NK-92 (cell line): ENCODE measurements around the gene EXD2.
"Not testable (repeated sequence)": the region's sequence is repeated elsewhere in the genome, so short reads cannot be mapped to it uniquely, and the experiment has no call there.

ENCODE experiments used
- DNase-seq: peaks from one replicate; lab custom pipeline; 2025; ENCODE audit not compliant: unreplicated experiment; lab: John Stamatoyannopoulos, UW

The EXD2 gene

DNA sequence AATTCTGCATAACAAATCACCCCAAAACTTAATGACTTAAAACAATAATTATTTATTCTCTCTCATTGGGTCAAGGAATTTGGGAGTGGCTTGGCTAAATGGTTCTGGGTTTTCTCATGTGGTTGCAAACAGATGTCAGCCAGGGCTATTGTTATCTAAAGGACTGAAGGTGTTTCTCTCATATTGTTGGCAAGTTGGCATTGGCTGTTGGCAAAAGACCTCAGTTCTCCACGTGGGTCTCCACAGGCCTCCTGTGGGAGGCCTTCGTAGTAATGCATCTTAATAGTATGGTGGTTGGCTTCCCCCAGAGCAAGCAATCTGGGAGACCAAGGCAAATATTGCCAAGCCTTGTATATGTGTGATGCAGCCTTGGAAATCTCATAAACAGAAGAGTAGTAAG is 83.0 kb downstream of the EXD2 start:
- DNase-seq = no peak

DNA sequence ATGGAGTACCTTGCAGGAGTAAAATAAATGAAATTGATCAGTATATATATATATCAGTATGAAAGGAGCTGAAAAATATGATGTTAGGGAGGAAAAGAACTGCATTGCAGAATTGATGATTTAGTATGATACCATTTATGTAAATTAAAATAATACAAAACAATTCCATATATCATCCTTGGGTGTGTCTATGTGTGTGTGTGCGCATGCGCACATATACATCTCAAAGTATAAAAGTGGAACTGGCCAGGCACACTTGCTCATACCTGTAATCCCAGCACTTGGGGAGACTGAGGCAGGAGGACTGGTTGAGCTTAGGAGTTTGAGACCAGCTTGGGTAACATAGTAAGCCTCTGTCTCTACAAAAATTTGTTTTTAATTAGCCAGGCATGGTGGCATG is 84.0 kb downstream of the EXD2 start:
- DNase-seq = no peak

DNA sequence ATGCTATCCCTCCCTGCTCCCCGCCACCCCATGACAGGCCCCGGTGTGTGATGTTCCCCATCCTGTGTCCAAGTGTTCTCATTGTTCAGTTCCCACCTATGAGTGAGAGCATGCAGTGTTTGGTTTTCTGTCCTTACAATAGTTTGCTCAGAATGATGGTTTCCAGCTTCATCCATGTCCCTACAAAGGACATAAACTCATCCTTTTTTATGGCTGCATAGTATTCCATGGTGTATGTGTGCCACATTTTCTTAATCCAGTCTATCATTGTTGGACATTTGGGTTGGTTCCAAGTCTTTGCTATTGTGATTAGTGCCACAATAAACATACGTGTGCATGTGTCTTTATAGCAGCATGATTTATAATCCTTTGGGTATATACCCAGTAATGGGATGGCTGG is 86.1 kb downstream of the EXD2 start:
- not testable (repeated sequence) for DNase-seq

DNA sequence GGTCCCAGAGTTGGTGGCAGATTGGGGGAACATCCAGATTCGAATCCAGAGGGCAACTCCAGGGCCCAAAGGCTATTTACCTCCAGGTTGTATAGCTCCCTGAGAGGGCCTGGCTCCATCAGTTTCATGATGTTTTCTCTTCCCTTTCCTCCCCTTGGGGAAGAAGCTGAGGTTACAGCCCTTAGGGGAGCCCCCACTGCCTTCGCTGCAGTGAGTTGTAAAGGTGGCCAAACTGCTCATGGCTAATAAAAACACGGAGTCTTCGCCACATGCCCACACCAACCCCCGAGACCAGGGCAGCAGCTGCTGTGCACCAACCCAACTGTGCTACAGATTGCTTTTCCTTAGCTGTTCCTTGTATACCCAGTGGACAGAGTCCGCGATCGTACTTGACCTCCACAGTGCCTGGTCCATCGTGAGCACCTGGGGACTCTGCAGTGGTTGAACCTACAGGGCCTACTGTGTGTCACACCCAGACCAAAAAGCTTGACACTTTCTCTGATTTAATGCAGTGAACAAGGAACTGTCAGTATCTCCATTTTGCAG is 89.5 kb downstream of the EXD2 start:
- no peak for DNase-seq

DNA sequence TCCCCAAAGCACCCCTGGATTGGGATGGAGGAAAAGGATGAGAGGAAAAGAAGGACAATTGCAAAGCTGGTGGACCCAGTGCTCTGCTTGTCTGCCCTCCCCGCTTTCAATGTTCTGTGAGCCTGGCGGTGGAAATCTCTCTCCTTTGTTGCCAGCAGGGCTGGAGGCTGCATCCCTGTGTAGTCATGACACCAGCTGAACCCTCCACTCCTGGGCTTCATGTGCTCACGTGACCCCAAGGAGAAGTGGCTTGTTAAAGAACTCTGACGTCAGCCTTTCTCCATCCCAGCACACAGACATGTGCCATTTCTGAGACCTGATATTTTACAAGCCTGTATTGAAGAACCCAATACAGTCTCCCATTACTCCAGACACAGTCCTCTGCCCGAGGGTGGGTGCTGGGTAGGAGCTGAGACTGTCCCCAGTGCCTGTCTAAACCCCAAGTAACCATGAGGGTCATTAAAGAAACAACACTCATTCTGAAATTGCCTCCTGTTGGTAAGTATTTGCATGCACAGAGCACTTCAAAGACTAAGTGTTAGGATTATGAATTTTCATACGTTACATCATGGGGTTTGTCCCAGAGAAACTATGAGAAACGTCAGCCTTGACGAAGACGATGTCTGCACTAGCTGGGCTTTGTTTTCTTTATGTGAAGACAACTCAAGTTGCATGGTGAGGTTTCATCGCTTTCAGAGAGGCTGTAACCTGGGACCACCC is 90.3 kb downstream of the EXD2 start:
- DNase-seq = no peak

DNA sequence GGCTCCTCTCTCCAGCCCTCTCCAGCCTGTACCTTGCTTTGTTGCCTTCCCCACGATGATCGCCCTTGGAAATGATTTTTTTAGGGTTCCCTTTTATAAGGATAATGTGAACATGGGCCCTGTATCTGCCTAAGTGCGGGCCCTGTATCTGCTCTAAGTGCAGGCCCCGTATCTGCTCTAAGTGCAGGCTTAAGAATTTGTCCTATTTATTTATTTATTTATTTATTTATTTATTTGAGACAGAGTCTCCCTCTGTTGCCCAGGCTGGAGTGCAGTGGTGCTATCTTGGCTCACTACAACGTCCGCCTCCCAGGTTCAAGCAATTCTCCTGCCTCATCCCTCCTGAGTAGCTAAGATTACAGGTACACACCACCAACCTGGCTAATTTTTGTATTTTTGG is 91.2 kb downstream of the EXD2 start:
- DNase-seq = no peak

DNA sequence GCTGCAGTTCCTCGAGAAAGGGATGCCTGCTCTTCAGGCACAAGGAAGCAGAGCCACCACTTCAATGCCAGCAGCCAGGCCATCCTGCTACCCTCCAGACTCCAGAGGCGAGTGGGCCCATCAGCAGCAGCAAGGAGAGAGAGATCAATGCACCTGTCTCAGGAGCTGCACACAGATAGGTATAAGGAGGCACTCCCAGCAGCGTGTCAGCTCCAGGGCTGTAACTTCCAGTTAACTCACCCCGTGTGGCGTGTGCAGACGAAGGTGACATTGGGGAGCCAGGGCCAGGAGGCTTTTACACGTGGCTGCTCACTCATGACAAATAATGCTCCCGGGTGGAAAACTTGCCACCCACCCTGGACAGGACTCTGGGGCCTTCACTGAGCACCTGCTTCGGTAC is 92.9 kb downstream of the EXD2 start:
- DNase-seq = no peak

DNA sequence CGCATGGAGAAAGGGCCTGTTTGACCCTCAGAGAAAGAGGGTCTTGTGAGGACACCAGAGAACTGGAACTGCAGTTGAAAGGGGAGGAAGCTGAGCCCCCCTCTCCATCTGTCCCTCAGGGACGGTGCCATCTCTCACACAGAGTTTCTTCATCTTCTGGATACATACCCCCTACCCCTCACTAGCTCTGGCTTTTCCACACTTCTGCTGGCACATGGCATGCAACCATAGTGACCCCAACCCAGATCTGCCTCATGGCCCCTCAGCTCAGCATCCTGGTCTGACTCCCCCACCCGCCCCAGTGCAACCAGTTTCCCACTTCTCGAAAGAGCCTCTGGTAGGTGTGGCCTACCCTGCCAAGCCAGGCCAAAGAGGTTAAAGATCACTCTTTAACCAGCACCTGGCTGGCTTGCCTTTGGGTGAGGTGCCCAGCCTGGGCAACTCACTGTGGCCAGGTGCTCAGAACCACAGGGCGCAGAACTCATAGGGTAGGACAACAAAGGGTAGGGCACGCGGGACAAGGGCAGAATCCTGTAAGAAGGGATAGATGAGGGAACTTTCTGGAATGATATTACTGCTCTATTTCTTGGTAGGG is 94.5 kb downstream of the EXD2 start:
- no peak for DNase-seq

DNA sequence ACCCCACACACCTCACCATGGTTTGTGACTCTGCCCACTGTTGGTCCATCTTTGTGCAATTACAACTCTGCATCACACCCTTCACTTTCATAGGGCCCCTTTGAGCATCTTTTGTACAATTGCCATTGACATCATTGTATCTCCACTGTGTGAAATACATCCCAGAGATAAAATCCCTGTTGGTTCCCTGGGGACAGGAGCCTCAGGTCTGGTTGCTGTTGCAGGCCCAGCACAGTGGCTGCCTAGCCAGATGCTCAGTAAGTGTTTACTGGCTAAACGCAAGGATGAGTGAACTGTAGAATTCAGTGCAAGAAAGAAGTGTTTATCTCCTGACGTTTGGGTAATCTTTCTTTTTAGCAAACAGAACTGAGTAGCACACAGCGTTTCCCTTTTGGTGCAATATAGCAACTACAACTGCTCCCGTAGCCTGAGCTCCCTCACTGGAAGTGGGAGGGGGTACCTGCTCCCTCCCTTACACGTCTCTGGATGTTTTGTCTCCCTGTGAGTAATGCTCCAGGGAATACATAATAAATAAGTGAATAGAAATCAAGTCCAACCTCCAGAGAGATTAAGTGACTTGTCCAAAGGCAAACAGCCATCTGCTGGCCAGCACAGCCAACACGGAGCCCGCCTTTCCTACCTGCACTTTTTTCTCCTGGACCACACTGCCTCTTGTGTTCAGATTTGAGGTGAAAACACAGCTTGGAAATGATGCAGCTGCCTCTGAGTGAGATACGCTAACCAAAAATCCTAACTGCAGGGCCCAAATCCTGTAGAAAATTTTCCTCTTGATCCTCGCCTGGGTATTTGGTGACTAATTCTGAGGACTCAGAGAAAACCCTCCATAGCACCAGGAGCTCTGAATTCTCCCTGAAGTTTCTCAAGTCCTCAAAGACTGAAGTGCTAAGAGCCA is 96.1 kb downstream of the EXD2 start:
- DNase-seq = no peak

DNA sequence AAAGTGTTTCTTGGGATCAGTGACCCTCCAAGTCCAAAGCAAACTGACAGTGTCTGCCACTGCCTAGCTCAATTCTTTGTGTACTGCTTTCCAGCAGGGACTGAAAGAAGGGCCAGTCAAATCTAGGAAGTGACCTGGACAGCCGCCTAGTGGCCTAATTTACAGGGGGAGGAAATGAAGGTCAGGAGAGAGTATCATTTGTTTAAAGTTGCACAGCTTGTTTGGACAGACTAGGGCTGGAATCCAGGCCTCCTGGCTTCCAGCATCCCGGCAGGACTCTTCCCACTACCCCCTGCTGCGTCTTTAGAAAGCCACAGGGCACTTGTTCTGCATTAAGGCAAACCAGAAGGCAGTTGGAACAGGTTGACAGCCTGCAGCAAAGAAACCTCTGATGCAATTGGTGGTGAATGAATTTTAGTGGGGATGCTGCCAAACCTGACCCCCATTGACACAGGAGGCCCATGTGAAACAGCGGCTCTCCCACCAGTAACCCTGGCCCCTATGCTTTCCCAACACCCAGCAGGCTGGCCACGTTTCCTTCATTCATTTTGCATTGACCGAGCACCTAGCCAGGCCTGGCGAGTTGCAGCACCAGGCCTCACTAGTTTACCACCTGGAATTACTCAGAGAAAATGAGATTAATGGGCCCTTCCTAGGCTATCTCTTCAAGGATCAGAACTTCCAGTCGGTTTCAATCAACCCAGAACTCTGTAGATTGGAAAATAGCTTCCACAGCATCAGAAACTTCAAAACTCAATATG is 96.9 kb downstream of the EXD2 start:
- DNase-seq = no peak

DNA sequence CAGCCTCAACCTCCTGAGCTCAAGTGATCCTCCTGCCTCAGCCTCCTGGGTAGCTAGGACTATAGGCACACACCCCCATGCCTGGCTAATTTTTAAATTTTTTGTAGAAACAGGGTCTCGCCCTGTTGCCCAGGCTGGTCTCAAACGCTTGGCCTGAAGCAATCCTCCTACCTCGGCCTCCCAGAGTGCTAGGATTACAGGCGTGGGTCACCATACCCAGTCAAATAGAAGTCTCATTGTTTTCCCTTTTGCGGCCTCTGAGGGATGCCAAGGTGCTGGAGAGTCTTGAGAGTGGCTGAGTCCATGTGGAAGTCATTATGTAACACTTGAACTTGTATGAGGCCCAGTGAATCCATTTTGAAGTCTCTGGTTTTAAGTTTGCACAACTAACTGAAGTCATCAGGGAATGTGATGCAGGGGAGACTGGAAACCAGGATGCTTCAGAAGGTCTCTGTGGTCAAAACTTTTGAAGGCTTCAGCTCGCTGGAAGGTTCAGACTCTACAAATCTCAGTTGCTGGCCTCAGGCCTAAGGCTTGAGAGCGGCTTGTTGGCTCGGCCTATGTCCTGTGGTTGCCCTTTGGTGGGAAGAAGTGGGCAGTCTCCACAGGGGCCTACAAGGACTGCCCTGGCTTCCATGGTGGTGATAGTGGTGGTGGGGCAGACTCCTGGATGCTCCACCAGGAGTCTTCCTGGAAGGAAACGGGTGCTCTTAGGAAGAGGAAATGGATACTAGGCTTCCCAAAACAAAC is 97.8 kb downstream of the EXD2 start:
- DNase-seq = no peak

DNA sequence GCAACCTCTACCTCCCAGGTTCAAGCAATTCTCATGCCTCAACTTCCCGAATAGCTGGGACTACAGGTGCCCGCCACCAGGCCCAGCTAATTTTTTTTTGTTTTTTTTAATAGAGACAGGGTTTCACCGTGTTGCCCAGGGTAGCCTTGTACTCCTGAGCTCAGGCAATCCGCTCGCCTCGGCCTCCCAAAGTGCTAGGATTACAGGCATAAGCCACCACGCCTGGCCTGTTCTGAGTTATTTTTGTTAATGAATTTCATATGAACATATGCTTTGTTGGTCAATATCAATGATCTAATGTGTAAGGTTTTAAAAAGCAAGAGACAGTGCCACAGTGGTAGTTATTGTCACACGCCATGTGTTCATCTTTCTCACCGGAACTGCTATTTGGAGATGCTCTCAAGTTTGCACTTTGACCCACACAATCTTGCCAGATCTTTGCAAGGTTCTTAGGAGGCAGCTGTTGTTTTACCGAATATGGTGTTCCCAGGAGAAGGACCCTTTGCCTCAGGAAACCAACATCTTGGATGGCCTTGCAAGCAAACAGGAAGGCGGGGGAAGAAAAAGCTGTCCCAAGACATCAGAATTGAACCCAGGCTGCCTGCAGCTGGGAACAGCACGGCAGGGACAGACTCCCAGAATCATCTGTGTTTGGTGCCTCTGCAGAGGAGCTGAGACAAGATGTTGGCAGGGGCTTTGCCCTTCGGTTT is 98.7 kb downstream of the EXD2 start:
- no peak for DNase-seq

DNA sequence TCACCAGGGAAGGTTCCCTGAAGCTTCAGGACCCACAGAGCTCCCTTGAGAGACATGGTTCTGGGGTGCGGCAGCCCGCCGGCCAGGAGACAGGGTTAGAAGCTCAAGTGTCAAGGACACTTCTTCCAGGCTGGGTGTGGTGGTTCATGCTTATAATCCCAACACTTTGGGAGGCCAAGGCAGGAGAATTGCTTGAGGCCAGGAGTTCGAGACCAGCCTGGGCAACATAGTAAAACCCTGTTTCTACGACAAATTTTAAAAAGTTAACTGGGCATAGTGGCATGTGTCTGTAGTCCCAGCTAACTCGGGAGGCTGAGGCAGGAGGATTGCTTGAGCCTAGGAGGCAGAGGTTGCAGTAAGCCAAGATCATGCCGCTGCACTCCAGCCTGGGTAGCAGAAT is 99.6 kb downstream of the EXD2 start:
- not testable (repeated sequence) for DNase-seq

DNA sequence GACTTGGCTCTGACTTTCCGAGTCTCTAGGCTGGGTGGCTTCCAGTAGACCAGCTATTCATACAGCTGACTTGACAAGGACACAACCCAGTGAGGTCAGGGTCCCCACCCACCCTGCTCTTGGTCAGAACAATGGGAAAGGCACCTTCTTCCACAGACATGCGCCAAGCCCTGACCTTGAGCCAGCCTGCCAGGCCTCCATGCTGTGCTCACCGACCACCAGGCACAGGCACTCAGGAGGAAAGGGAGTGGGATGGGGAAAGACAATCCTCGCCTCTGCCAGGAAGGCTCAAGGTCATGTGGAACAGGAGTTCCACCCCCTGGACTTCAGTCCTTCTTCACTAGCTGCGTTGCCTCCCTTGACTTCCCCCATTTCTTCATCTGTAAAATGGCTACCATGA is 100.1 kb downstream of the EXD2 start:
- DNase-seq = no peak

DNA sequence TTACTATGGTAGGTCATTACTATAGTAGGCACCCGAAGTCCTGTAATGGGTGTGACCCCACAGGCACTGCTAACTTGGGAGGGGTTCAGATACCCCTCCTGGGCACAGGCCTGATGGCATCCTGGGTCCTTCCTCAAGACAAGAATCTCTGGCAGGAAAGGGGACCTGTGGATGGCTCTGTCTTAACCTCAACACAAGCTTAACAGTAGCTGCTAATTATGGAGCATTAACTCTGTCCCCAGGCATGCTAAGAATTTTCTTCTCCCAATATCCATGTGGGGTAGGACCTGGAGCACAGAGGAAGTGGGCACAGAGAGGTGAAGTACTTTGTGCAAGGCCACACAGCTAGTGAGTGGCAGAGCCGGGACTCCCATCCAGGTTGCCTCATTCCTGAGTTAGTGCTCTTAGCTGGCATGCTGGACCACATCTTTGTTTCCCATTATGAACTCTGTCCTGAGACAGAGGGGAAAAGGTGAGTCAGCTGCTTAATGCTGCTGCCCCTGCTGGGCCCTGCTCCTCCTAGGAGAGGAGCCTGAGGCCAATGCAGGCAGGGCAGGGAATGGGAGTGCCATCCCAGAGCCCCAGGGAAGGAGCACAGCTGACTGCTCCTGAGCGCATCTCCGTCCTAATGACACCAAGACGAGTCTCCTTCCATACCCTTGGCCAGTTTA is 100.7 kb downstream of the EXD2 start:
- no peak for DNase-seq
